HG03108 (cell line): ENCODE results near the gene SPRR1A.
"Not testable (repeated sequence)": the region's sequence is repeated elsewhere in the genome, so short reads cannot be mapped to it uniquely, and the experiment has no call there.

Experiments used
- ATAC-seq: cut with Tn5 transposase; IDR thresholded peaks from one replicate; pipeline ENCODE4 v1.9.1; 2021; ENCODE audit warnings: moderate library complexity; ENCODE audit not compliant: unreplicated experiment

Gene SPRR1A

DNA sequence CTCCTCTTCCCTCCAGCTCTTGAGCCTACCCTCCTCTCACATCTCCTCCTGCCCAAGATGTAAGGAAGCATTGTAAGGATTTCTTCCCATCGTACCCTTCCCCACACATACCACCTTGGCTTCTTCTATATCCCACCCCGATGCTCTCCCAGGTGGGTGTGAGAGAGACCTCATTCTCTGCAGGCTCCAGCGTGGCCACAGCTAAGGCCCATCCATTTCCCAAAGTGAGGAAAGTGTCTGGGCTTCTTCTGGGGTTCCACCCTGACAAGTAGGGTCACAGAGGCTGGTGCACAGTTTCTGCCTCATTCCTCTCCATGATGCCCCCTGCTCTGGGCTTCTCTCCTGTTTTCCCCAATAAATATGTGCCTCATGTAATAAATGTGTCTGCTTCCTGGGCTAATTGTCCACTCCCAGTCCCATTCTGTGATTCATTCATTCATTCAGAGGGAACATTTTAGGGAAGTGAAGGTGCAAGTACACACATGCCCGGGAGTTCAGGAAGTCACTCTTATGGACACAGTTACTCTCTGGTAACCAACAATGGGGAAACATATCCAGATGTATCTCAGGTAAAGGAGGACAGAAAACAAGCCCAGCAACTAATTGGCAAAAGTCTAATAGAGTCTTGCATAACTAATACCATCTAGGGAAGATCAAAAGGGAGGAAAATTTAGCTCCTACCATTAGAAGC is 11.5 kb upstream of the SPRR1A start:
- no peak for ATAC-seq

DNA sequence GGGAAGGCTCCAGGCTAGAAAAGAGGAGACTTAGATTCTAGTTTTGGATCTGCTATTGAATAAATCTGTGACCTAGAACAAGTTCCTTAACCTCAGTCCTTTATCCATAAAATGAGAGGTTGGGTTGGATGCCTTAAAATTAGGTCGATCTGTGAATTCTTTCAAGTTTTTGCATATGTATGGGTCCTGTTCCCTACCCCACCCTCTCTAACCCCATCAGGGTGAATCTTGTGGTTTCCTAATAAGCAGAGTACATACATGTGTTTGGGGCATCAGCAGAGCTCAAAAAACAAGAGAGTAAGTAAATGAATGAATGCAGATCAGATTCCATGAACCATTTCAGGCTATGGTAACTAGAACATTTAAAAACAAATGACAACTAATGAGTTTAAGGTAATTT is 7.2 kb upstream of the SPRR1A start:
- ATAC-seq: no peak

DNA sequence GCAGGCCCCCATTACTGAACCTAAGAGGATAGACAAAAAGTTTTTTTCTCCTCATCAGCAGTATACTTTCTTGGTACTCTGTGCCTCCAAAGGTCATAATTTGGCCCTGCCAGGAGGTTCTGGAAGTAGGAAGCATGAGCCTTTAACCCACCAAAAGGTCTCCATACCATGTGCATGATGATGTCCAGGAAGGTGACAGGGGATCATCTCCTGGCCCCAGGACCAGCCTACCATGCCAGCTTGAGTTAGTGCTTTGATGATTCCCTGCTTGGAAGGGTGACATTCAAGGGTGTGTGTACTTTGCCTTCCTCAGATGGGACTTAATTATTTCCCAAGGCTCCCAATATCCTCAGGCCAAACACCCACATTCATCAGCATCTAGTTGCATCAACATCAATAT is 6.3 kb upstream of the SPRR1A start:
- no peak for ATAC-seq

DNA sequence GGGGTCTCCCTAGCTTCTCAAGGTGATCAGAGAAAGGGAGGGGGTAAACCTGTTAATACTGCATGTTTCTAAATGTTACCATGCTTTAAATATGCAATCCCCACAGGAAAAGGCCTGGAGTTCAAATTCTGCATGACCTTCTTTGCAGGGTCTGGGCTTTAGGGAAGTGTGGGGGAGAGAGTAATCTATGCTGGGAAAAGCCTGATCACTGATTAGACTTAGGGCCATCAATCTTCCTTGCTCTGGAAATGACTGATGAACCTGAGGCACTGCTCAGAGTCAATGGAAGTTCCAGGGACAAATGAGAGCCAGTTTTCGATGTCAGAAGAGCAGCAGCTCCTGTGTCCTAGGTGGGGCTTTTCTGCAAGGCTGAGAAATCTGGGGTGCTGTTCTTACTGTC is 3.2 kb upstream of the SPRR1A start:
- ATAC-seq: no peak

DNA sequence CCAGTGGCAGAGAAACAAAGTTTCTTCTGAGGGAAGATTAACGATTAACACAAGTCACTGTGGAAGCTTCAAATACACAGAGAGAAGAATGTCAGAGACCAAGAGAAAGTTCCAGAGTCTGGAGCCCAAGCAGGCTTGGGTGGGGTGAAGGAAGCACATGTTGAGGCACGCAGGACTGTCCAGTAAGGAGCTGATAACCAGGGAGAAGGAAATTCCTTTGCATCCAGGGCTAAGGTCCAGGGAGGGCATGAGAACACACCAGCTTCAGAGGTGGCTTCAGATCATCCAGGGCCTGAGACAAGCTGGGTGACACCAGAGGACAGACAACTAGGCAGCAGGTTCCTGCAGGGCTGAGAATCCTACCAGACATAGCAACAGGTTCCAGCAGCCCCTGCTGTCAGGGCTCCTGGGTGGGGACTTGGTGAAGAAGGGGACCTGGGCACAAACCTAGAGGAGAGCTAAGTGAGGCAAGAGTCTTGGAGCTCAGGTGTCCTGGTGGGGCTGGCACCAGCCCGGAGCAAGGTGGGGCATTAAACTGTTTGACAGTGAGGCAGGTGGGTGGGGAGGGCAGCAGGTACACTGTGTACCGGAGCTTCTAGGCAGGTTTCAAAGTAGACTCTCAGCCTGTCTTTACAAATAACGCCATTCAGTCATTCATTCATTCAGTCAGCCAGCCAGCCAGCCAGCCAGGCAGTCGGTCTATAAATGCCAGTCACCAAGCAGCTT is 2.6 kb upstream of the SPRR1A start:
- ATAC-seq: no peak

DNA sequence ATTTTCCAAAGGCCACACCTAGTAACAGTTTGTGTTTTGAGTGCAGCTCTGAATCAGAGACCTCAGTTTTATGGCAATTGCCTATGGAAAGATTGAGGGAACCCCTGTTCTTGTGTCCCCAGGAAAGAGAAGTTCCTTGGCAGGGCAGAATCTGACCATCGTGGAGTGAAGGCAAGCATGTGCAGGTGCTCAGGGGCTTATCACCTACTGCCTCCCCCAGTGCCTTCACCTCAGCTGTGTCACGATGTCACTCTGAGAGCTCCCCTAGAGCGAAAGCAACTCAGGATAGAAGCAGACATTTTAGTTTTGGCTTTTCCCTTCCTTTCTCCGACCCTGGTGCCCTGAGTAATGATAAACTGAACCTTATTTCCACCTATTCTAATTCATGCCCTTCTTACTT is 1.8 kb upstream of the SPRR1A start:
- no peak for ATAC-seq

DNA sequence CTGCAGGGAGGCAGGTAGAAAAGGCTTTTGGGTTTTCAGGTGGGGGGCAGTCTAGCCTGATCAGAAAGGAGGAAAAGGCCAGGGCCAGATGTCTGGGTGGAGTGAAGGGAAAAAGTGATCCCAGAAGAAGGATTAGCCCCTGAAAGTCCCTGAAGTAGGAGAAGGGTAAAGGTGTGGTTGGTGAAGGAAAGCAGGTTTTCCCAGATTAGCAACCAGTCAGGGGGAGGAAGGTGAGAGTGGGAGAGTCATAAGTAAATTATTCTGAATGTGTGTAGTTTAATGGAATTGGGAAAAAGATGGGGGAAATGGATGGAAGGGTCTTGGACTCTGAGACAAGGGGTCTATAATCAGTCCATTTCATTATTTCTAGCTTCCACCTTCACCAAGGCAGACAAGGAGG is 647 bp upstream of the SPRR1A start:
- ATAC-seq: no peak

DNA sequence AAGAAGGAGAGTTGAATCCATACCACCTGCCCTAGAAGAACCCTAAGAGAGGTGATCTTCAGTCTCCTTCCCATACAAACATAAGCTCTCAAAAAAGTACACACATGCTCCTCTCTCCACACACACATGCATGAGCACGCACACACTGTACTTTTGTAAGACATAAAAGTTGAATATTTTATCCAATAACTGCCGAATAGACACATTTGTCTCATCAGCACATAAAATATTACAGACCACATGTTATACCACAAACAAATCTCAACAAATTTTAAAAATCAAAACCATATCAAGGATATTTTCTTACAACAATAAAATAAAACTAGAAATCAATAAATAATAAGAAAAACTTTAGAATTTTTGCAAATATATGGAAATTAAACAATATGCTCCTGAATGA is 2.7 kb downstream of the SPRR1A start:
- no peak for ATAC-seq

DNA sequence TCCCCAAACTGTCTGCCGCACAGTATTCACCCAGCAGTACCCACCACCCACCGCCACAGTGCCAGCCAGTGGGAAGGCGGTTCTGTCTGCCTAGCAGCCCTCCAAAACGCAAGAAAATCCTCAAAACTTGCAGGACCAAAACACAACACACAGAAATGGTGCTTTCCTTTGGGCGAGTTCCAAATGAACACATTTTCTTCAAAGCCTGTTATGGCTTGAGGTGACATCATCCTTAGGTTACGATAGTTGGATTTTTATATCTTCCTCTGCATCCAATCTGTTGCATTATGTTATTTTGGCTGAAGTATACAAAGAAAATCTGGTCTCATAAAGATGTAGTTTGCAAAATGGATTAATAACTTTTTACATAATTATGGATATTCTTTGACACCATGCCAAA is 9.3 kb downstream of the SPRR1A start:
- no peak for ATAC-seq

DNA sequence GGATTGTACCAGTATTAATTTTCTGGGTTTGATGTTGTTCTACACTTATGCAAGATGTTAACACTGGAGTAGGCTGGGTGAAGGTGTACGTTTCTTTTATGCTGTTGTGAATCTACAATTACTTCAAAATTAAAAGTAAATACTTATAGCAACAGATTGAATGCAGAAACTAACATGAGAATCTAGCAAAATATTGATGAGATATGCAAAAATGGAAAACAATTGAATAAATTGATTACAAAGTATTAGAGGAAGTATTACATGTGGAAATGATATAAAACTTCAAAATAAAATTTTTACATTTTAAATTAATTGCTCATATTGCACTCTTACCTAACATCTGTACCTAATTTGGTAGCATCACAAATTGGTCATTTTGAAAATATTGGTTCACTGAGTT is 12.0 kb downstream of the SPRR1A start:
- no peak for ATAC-seq

DNA sequence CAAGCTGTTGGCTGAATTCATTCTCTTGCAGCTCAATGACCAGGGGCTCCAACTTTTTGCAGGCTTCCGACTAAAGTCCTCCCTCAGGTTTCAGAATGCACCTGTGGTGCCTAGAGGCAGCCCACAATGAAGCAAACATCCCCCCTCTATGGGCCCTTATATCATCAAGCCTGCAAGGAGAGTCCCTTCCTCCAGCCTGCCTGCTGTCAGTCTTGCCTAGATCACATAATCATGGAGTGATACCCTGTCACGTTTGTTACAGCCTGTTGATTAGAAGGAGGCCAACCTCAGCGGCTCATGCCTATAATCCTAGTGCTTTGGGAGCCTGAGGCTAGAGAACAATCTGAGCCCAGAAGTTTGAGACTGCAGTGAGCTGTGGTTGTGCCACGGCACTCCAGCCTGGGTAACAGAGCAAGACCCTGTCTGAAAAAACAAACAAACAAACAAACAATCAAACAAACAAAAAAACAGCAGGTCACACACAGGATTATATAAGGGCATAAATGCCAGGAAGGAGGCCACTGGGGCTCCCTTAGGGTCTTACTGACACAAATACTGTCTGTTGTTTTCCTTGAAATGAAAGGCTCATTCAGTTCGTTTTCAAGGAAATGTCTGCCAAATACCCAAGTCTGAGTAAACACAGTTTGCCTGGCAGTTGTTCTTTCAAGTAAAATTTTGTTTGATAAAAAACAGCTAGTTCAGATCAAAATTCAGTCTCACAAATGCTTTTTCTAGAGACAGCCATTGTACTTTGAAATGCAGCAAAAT is 12.9 kb downstream of the SPRR1A start:
- no peak for ATAC-seq

DNA sequence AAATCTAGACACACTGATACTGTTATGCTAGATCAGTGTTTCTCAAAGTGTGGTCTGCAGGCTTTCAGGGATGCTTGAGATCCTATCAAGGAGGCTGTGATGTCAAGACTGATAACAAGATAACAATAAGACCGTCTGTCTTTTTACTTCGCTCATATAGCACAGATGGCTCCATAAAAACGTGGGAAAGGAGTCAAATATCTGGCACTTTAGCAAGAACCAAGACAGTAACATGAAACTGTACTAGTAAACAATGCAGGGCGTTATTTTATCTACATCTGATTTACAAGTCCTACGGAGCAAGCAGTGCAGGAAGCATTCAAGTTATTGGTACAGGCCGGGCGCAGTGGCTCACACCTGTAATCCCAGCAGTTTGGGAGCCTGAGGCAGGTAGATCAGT is 14.0 kb downstream of the SPRR1A start:
- ATAC-seq: no peak

DNA sequence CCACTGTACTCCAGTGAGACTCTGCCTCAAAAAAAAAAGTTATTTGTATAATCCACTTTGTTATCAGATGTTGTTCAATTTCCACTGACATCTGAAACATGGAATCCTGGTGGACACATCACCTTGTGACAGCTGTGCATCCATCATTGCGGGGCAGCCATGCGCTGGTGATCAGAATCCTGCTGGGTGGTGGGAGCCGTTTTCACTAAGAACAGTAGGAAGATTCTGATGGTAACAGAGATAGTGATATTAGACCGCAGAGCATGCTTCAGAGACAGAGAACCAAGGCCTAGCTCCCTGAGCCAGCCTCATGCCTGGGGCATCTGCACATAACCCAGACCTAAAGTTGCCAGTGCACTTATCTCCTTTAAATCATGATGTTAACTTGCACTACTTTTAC is 14.6 kb downstream of the SPRR1A start:
- ATAC-seq: no peak

DNA sequence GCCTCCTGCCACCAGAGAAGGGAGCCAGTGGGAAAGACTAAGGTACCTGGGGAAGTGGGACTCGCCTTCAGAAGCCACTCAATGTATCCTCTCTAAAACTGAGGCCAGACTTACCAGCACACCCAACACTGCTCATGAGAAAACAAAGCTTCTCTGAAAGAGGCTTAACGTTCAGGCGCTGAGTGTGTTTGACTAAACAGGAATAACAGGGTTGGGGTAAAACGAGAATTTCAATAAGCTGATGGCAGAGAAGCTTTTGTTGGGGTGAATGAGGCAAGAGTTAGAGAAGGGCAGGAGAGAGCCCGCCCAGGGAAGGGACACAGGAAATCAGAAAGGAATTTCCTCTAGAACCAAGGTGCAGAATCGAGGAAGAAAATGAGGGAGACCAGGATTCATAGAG is 15.9 kb downstream of the SPRR1A start:
- no peak for ATAC-seq

DNA sequence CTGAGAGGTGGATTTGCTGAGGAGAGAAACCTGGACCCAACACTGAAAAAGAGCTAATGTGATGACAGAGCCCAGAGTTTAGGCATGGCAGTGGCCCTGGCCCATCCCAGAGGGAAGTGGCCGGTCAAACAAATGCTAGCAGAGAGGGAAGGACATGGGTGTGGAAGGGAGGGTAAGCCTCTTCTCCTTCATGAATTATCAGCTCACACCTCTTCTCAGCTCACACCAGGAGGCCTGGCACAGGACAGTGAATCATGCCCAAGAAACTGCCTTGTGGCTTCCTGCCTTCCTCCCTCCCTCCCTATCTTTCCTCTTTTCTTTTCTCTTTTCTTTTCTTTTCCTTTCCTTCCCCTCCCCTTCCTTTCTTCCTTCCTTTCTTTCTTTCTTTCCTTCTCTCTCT is 16.4 kb downstream of the SPRR1A start:
- no peak for ATAC-seq

DNA sequence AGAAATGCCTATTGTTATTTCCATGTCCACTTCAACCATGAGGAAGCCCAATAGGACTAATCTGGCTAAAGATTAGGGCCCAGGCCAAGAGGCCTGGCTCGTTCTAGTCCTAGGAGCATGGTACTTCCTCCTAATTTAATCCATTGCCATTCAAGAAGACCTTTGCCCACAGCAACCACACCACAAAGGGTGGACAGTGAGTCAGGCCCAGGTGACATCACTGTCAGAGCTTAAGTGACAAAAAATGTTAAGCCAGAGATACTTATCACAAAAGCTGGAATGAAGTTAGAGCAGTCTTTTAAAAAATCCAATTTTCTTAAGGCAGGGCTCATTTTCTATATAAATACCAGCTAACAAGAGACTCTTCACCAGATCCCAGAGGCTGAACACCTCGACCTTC is 17.5 kb downstream of the SPRR1A start, which contains the start of gene SPRR3:
TSS of gene SPRR3 (plus strand) at position 368 of the 400 bp plus-strand sequence. CDS start 1,272 bp downstream, outside the sequence.
- no peak for ATAC-seq

DNA sequence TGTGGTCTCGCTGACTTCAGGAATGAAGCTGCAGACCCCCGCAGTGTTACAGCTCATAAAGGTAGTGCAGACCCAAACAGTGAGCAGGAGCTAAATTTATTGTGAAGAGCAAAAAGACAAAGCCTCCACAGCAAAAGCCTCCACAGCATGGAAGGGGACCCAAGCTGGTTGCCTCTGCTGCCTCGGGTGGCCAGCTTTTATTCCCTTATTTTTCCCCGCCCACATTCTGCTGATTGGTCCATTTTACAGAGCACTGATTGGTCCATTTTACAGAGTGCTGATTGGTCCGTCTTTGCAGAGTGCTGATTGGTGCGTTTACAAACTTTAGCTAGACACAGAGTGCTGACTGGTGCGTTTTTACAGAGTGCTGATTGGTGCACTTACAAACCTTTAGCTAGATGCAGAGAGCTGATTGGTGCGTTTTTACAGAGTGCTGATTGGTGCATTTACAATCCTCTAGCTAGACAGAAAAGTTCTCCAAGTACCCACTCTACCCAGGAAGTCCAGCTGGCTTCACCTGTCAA is 27.4 kb downstream of the SPRR1A start:
- not testable (repeated sequence) for ATAC-seq

DNA sequence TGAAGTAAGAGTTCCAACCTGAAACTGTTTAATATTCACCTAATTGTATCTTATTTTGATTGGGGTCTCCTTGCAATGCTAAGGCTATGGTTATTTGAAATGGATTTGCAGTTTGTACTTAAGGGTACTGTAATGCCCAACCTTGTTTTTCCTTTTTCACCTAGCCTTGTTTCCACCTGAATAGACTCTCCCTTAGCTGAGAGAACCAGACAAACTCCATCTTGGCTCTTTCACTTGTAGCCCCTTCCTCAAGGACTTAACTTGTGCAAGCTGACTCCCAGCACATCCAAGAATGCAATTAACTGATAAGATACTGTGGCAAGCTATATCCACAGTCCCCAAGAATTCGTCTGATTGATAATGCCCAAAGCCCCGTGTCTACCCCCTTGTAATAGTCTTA is 37.9 kb downstream of the SPRR1A start:
- ATAC-seq: not testable (repeated sequence)

DNA sequence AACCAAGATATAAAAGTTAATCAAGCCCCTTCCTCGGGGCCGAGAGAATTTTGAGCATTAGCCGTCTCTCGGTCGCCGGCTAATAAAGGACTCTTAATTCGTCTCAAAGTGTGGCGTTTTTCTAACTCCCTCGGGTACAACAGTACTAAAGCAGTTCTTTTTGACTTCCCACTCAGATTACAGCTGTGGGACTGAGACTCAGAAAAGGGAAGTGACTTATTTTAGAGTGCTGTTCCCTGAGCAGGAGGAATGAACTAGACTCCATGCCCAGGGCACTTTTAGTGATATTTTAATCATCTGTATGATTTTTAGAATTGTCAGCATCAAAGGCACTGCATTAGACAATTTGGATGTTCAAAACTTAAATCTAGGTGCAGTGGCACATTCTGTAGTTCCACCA is 38.5 kb downstream of the SPRR1A start:
- not testable (repeated sequence) for ATAC-seq

DNA sequence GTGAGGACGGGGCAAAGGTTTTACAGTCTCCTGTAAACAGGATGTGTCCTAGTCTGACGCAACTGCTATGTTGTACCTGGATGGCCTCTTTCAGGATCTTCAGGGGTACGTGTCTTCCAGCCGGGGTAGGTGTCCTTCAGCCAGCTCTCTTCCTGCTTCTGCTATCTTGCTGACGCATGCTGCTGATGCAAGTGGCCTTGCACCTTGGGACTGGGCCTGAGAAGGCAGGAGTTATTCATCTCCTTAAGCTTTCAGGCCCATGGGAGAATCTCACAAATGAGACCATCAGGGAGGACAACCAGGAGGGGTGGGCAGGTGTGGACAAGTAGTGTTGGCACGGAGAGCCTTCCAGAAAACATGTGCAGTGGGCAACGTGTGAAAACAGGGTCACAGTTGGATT is 39.2 kb downstream of the SPRR1A start:
- no peak for ATAC-seq

DNA sequence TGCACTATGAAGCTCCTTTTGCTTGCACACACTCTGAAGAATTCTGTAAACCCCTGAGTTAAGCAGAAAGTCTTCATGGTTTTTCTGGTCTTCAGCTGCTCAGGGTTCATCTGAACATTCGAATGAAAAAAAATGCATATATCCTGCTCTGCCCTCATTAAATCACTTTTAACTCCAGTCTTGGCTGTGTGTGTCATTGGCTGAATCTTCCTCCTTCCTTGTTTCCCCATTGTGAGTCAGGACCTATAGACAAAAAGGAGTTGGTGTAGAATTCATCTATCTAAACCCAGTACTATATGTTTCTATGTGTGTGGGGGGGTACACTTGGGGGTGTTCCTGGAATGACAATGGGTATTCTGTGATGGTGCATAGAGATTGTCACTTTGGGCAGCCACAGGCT is 40.5 kb downstream of the SPRR1A start:
- ATAC-seq: no peak

DNA sequence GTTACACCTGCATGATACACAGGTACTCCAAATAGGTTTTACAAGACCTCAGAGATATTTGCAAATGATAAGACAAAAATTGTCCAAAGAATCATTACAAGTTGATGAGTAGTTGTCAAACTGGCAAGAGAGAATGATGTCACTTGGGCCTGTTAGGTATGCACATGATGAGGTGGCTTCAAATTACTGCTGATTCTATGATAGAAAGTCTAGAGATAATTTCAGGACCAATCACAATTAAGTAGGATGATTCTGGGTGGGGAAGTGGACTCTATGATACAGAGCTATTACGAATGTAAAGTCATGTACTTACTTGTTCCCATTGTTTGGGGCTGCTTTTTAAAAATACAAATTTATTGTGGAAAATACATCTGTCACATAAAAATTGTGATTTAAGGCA is 41.9 kb downstream of the SPRR1A start:
- no peak for ATAC-seq
